H9 (cell line): ENCODE measurements around the gene BIRC7. TPM values are rescaled to one million over a fixed set of nuclear protein-coding genes. Genes with fewer than 3 reads are reported as not detected.

ENCODE experiments used
- DNase-seq: peaks from one replicate; pipeline ENCODE4 v3.0.0-alpha.2; 2017
- H2AFZ ChIP-seq: one replicate; pipeline ENCODE4 v1.6.1; 2013; ENCODE audit warnings: mild to moderate bottlenecking, low read length, control low read depth, moderate library complexity
- H2AK5ac ChIP-seq: 2 replicates; pipeline ENCODE4 v1.6.1; 2013; ENCODE audit warnings: low read length, control low read depth, mixed read lengths; ENCODE audit not compliant: insufficient read length
- H2BK120ac ChIP-seq: one replicate; pipeline ENCODE4 v1.6.1; 2013; ENCODE audit warnings: low read depth, mild to moderate bottlenecking, low read length, control low read depth, inconsistent platforms; ENCODE audit not compliant: poor library complexity, severe bottlenecking
- H2BK12ac ChIP-seq: 2 replicates; pipeline ENCODE4 v1.6.1; 2013; ENCODE audit warnings: low read length, control low read depth, mixed read lengths, low read depth; ENCODE audit not compliant: insufficient read length
- H2BK15ac ChIP-seq: 2 replicates; pipeline ENCODE4 v1.6.1; 2013; ENCODE audit warnings: low read depth, low read length, control low read depth
- H2BK20ac ChIP-seq: one replicate; pipeline ENCODE4 v1.6.1; 2013; ENCODE audit warnings: low read depth, mild to moderate bottlenecking, low read length, control low read depth, inconsistent platforms; ENCODE audit not compliant: poor library complexity, severe bottlenecking
- H2BK5ac ChIP-seq: 2 replicates; pipeline ENCODE4 v1.6.1; 2013; ENCODE audit warnings: low read length, control low read depth, mixed read lengths; ENCODE audit not compliant: insufficient read length
- H3K14ac ChIP-seq: 2 replicates; pipeline ENCODE4 v1.6.1; 2013; ENCODE audit warnings: low read length, control low read depth; ENCODE audit not compliant: insufficient read depth
- H3K18ac ChIP-seq: 2 replicates; pipeline ENCODE4 v1.6.1; 2013; ENCODE audit warnings: low read depth, mild to moderate bottlenecking, mixed read lengths, low read length, control low read depth; ENCODE audit not compliant: insufficient read length
- H3K23ac ChIP-seq: 2 replicates; pipeline ENCODE4 v1.6.1; 2013; ENCODE audit warnings: low read length, control low read depth, mixed read lengths, low read depth; ENCODE audit not compliant: insufficient read length
- H3K23me2 ChIP-seq: 2 replicates; pipeline ENCODE4 v1.6.1; 2013; ENCODE audit warnings: low read depth, mild to moderate bottlenecking, mixed read lengths, low read length, control low read depth; ENCODE audit not compliant: insufficient read length, poor library complexity, severe bottlenecking
- H3K27ac ChIP-seq: 2 replicates; pipeline ENCODE4 v1.5.1; 2013; ENCODE audit warnings: low read length, control low read depth, mixed read lengths, low read depth; ENCODE audit not compliant: insufficient read length
- H3K27me3 ChIP-seq: 2 replicates; pipeline ENCODE4 v1.6.1; 2013; ENCODE audit warnings: low read length, control low read depth, inconsistent platforms; ENCODE audit not compliant: insufficient read depth
- H3K4ac ChIP-seq: 2 replicates; pipeline ENCODE4 v1.6.1; 2013; ENCODE audit warnings: low read depth, mild to moderate bottlenecking, control low read depth, inconsistent platforms, low read length, moderate library complexity
- H3K4me1 ChIP-seq: 2 replicates; pipeline ENCODE4 v1.6.1; 2013; ENCODE audit warnings: low read length, control low read depth, inconsistent platforms; ENCODE audit not compliant: insufficient read depth
- H3K4me2 ChIP-seq: 2 replicates; pipeline ENCODE4 v1.6.1; 2013; ENCODE audit warnings: low read length, control low read depth, mixed read lengths; ENCODE audit not compliant: insufficient read length, insufficient read depth
- H3K56ac ChIP-seq: 2 replicates; pipeline ENCODE4 v1.6.1; 2013; ENCODE audit warnings: low read depth, mild to moderate bottlenecking, mixed read lengths, low read length, control low read depth; ENCODE audit not compliant: insufficient read length
- H3K79me1 ChIP-seq: 2 replicates; pipeline ENCODE4 v1.6.1; 2013; ENCODE audit warnings: low read depth, mild to moderate bottlenecking, moderate library complexity, low read length, control low read depth, inconsistent platforms; ENCODE audit not compliant: insufficient read depth, poor library complexity, severe bottlenecking
- H3K79me2 ChIP-seq: 2 replicates; pipeline ENCODE4 v1.6.1; 2013; ENCODE audit warnings: low read length, control low read depth, inconsistent platforms; ENCODE audit not compliant: insufficient read depth
- H3K9ac ChIP-seq: 2 replicates; pipeline ENCODE4 v1.6.1; 2013; ENCODE audit warnings: low read length, control low read depth, mixed read lengths; ENCODE audit not compliant: insufficient read length; ENCODE audit errors: extremely low read depth
- H3K9me3 ChIP-seq: one replicate; pipeline ENCODE4 v1.6.1; 2013; ENCODE audit warnings: low read depth, low read length, inconsistent platforms; ENCODE audit not compliant: control insufficient read depth
- H3T11ph ChIP-seq: one replicate; pipeline ENCODE4 v1.6.1; 2013; ENCODE audit warnings: mild to moderate bottlenecking, low read length, control low read depth, inconsistent platforms
- H4K20me1 ChIP-seq: one replicate; pipeline ENCODE4 v1.6.1; 2013; ENCODE audit not compliant: control insufficient read depth, insufficient read length, insufficient read depth
- H4K5ac ChIP-seq: 2 replicates; pipeline ENCODE4 v1.6.1; 2013; ENCODE audit warnings: low read depth, mild to moderate bottlenecking, mixed read lengths, low read length, control low read depth; ENCODE audit not compliant: insufficient read length
- H4K8ac ChIP-seq: replicated peaks from 2 replicates; pipeline ENCODE4 v1.6.1; 2013; ENCODE audit warnings: low read length, control low read depth, mixed read lengths, low read depth; ENCODE audit not compliant: insufficient read length
- H4K91ac ChIP-seq: 2 replicates; pipeline ENCODE4 v1.6.1; 2013; ENCODE audit warnings: low read depth, mild to moderate bottlenecking, moderate library complexity, mixed read lengths, low read length, control low read depth; ENCODE audit not compliant: insufficient read length
- H3K27ac Mint-ChIP-seq, 3 experiments: 2 replicates in 2 of 3; 3 replicates in 1 of 3; pipeline ENCODE4 v1.8.0; 2020 to 2021; ENCODE audit warnings: mixed read lengths in 3 of 3, mild to moderate bottlenecking in 1 of 3, moderate library complexity in 1 of 3
- H3K27me3 Mint-ChIP-seq: 2 replicates; pipeline ENCODE4 v1.8.0; 2021; ENCODE audit warnings: low read depth, mild to moderate bottlenecking, moderate library complexity, mixed read lengths
- H3K36me3 Mint-ChIP-seq, 3 experiments: 2 replicates in 2 of 3; 3 replicates in 1 of 3; pipeline ENCODE4 v1.8.0; 2020 to 2021; ENCODE audit warnings: low read depth in 3 of 3, mixed read lengths in 3 of 3; ENCODE audit not compliant: insufficient read depth in 1 of 3
- H3K4me1 Mint-ChIP-seq, 2 experiments: 2 replicates each; pipeline ENCODE4 v1.8.0; 2020; ENCODE audit warnings: mixed read lengths in 2 of 2
- H3K4me3 Mint-ChIP-seq, 2 experiments: 2 replicates in 1 of 2; 3 replicates in 1 of 2; pipeline ENCODE4 v1.8.0; 2020 to 2021; ENCODE audit warnings: mild to moderate bottlenecking in 2 of 2, mixed read lengths in 2 of 2, moderate library complexity in 1 of 2
- H3K9me3 Mint-ChIP-seq, 2 experiments: 2 replicates in 1 of 2; 3 replicates in 1 of 2; pipeline ENCODE4 v1.8.0; 2020; ENCODE audit warnings: mild to moderate bottlenecking in 2 of 2, mixed read lengths in 2 of 2, moderate library complexity in 1 of 2
- WGBS: extraction: QIAGEN DNeasy Blood & Tissue Kit; methylation state at CpG from one replicate; pipeline ENCODE4 v1.1.7; 2013; ENCODE audit warnings: missing lambda C conversion rate, low lambda C conversion rate, mixed read lengths; ENCODE audit not compliant: insufficient read length; ENCODE audit errors: extremely low coverage; 5-methylcytosine and 5-hydroxymethylcytosine counted together
- total RNA-seq: library from RNA; stranded (reverse); gene quantifications from 2 replicates; pipeline ENCODE4 v1.2.1, GENCODE V29; 2021
- TF ChIP-seq, protein P1 (sequence below): fragments of 200-600 bp; sonication (generic); conservative IDR thresholded peaks from 3 replicates; pipeline ENCODE4 v1.8.0; 2021; ENCODE audit warnings: antibody characterized with exemption, mild to moderate bottlenecking

The BIRC7 gene
- total RNA-seq, 1 experiment from 2014 or later, result not detected

DNA sequence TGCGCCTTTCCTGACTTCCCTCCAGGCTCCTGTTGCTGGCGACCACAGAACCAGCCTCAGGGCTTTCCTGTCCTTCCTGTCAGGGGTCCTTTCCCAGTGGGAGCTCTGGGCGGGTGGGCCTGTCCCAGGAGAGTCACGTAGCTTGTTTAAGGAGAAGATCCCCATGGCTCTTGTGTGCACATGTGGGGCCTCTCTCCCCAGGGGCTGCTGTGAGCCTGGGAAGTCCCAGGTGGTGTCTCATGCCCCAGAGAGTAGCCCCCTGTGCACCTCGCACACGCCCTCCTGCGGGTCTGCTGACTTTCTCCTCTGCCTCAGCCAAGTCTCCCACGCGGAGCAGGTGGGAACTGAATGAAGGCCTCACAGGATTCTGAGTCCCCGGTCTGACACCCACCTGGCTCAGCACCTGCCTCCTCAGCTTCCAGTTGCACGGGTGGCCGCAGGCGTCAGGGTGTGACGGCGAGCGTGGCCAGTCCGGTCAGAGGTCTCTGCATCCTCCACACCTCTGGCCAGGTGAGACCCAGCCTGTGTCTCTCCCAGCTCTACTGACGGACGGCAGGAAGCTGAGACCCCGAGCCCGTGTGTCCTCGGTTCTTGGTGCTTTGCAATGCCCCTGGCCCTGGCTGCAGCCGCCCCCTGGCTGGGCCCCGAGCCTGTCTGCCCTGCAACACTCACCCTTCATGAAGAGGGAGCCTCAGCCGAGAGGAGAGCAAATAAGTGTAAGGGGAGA, 24.2 kb downstream of the BIRC7 start:
- Histone ChIP-seq H3K56ac (no peak overlapping the region), H3K4me2 (no peak overlapping the region), H2AFZ (no peak overlapping the region), H2BK5ac (no peak overlapping the region), H3T11ph (no peak overlapping the region), H3K27me3 (no peaks in the 10 kb centered on the region; the same call in 1 of the 2 replicates), H4K8ac (no peak overlapping the region), H2AK5ac (no peak overlapping the region), H2BK15ac (no peak overlapping the region), H3K14ac (no peak overlapping the region; the same call in 1 of the 2 replicates), H3K9me3 (no peaks in the 10 kb centered on the region), H3K18ac (no peak overlapping the region), H3K4me1 (no peaks in the 10 kb centered on the region; the same call in 1 of the 2 replicates), H4K20me1 (no peaks in the 10 kb centered on the region), H3K23ac (no peak overlapping the region), H2BK12ac (no peak overlapping the region), H3K79me2 (no peaks in the 10 kb centered on the region), H3K27ac (no peak overlapping the region), H2BK120ac (no peak overlapping the region), H3K79me1 (no peaks in the 10 kb centered on the region), H3K4ac (no peak overlapping the region), H4K91ac (no peak overlapping the region), H3K9ac (no peak overlapping the region), H3K23me2 (peaks cover 3% of the 10 kb centered on the region), H2BK20ac (no peak overlapping the region), H4K5ac (no peak overlapping the region)
- TF ChIP-seq, protein P1, sequence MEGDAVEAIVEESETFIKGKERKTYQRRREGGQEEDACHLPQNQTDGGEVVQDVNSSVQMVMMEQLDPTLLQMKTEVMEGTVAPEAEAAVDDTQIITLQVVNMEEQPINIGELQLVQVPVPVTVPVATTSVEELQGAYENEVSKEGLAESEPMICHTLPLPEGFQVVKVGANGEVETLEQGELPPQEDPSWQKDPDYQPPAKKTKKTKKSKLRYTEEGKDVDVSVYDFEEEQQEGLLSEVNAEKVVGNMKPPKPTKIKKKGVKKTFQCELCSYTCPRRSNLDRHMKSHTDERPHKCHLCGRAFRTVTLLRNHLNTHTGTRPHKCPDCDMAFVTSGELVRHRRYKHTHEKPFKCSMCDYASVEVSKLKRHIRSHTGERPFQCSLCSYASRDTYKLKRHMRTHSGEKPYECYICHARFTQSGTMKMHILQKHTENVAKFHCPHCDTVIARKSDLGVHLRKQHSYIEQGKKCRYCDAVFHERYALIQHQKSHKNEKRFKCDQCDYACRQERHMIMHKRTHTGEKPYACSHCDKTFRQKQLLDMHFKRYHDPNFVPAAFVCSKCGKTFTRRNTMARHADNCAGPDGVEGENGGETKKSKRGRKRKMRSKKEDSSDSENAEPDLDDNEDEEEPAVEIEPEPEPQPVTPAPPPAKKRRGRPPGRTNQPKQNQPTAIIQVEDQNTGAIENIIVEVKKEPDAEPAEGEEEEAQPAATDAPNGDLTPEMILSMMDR, result no peak
- Mint-ChIP-seq H3K36me3 (no peaks in the 10 kb centered on the region), H3K27me3 (peaks cover 34% of the 10 kb centered on the region), H3K9me3 (no peaks in the 10 kb centered on the region; a peak in 1 of 5 replicates), H3K27ac (no peak overlapping the region), H3K4me1 (peaks cover 19 to 32% of the 10 kb centered on the region in 2 experiments), H3K4me3 (no peak overlapping the region)
- no CpG with 5 or more reads among the region's 25 CpGs for WGBS
- DNase-seq, result no peak
